ENCODE data around the gene HOXD11.

Gene HOXD11

DNA sequence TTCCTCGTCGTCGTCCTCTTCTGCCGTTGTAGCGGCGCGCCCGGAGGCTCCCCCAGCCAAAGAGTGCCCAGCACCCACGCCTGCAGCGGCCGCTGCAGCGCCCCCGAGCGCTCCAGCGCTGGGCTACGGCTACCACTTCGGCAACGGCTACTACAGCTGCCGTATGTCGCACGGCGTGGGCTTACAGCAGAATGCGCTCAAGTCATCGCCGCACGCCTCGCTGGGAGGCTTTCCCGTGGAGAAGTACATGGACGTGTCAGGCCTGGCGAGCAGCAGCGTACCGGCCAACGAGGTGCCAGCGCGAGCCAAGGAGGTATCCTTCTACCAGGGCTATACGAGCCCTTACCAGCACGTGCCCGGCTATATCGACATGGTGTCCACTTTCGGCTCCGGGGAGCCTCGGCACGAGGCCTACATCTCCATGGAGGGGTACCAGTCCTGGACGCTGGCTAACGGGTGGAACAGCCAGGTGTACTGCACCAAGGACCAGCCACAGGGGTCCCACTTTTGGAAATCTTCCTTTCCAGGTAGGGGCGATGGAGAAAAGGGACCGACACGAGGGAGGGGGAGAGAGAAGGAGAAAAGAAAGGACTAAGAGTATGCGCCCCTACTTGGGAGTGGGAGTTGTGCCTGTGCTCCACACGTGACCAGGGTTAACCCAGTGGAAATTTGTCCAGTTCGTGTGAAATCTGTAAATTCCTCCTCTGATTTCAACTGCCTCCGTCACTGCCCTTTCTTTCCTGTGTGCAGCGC, 13.8 kb upstream of the HOXD11 start:
- Histone ChIP-seq H3K27me3 (ENCODE audit: insufficient read depth, low read length) (peaks cover 97% of the 10 kb centered on the region), H3K9me3 (ENCODE audit: low read length) (peaks cover 2% of the 10 kb centered on the region), H3K4me3 (ENCODE audit: low read length) (peak overlapping the region; percentile 22), H3K4me1 (ENCODE audit: insufficient read depth, low read length) (peaks cover 3% of the 10 kb centered on the region), H3K36me3 (ENCODE audit: insufficient read depth, low read length) (no peaks in the 10 kb centered on the region), H2AFZ (ENCODE audit: low read depth, low read length) (peak overlapping the region; percentile 55)

GRCh38 chr2:176093898-176094249, 13.2 kb upstream of the HOXD11 start:
- H3K4me1 ChIP-seq (ENCODE audit: insufficient read depth, low read length): peaks cover 3% of the 10 kb centered on the region
- H3K36me3 ChIP-seq (ENCODE audit: insufficient read depth, low read length): no peaks in the 10 kb centered on the region
- H3K9me3 ChIP-seq (ENCODE audit: low read length): peaks cover 2% of the 10 kb centered on the region
- peaks cover 97% of the 10 kb centered on the region for H3K27me3 ChIP-seq (ENCODE audit: insufficient read depth, low read length)
- no peak overlapping the region for H2AFZ ChIP-seq (ENCODE audit: low read depth, low read length)
- H3K4me3 ChIP-seq (ENCODE audit: low read length): no peak overlapping the region

DNA sequence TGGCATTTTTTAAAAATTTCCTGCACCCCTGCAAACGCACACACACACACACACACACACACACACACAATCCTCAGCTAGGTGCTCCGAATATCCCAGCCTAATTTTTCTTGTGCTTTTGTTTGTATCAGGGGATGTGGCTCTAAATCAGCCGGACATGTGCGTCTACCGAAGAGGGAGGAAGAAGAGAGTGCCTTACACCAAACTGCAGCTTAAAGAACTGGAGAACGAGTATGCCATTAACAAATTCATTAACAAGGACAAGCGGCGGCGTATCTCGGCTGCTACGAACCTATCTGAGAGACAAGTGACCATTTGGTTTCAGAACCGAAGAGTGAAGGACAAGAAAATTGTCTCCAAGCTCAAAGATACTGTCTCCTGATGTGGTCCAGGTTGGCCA, 12.7 kb upstream of the HOXD11 start:
- H3K27me3 ChIP-seq (ENCODE audit: insufficient read depth, low read length): peaks cover 97% of the 10 kb centered on the region
- H3K4me1 ChIP-seq (ENCODE audit: insufficient read depth, low read length): peaks cover 3% of the 10 kb centered on the region
- H3K9me3 ChIP-seq (ENCODE audit: low read length): peaks cover 2% of the 10 kb centered on the region
- no peak overlapping the region for H3K4me3 ChIP-seq (ENCODE audit: low read length)
- H2AFZ ChIP-seq (ENCODE audit: low read depth, low read length): no peak overlapping the region
- no peaks in the 10 kb centered on the region for H3K36me3 ChIP-seq (ENCODE audit: insufficient read depth, low read length)

DNA sequence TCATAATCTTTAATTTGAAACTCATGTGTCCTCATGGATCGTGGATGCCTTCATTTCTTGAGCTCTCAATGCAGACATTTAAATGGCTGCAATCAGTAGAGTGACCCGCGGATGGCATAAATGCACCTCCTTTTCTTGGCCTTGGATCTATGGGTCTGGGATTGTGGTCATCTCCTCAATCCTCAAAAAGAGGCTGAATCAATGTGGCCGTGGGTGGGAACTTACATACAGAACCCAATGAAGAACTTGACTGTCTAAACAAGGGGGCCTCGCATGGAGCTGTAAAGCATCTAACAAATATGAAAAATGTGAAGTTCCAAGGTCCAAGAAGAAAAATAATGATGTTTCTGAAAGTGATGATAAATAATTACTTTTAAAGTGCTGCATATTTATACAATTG, 11.7 kb upstream of the HOXD11 start:
- H3K9me3 ChIP-seq (ENCODE audit: low read length): peaks cover 2% of the 10 kb centered on the region
- peaks cover 97% of the 10 kb centered on the region for H3K27me3 ChIP-seq (ENCODE audit: insufficient read depth, low read length)
- no peak overlapping the region for H2AFZ ChIP-seq (ENCODE audit: low read depth, low read length)
- no peaks in the 10 kb centered on the region for H3K36me3 ChIP-seq (ENCODE audit: insufficient read depth, low read length)
- H3K4me1 ChIP-seq (ENCODE audit: insufficient read depth, low read length): peaks cover 3% of the 10 kb centered on the region
- no peak overlapping the region for H3K4me3 ChIP-seq (ENCODE audit: low read length)

DNA sequence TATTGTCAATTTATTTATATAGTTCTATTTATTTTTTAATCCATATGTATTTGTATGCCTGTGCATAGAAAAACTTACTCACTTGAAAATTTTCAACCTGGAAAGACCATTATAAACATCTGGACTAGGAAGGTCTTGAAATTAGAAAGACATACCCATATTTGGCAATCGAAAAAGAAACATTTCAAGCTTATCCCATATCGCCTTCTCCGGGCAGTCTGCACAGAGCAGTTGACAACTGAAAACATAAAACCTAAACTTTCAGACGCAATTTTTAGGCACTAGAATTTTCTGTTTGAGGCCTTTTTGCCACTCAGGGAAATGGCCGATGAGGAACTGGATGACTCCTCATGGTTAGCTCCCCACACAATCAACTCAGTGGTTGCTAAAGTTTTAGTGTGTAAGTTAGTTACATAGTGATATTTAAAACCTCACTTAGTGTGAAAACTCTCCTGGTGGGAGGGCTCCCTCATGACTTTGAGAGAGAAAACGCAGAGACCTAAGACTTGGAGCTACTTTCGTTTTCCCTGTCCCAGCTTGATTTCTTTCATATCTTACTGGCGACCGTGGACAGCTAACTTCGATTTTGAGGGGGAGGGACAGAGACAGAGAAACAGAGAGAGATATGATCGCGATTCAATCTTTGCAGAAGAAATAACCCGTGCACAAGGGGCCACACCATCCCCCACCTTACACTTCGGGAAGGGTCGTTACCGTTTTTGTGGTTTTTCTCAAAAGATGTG, 10.7 kb upstream of the HOXD11 start:
- Histone ChIP-seq H2AFZ (ENCODE audit: low read depth, low read length) (no peak overlapping the region), H3K36me3 (ENCODE audit: insufficient read depth, low read length) (no peaks in the 10 kb centered on the region), H3K4me3 (ENCODE audit: low read length) (no peak overlapping the region), H3K4me1 (ENCODE audit: insufficient read depth, low read length) (peaks cover 3% of the 10 kb centered on the region), H3K27me3 (ENCODE audit: insufficient read depth, low read length) (peaks cover 97% of the 10 kb centered on the region), H3K9me3 (ENCODE audit: low read length) (peaks cover under 1% of the 10 kb centered on the region)

DNA sequence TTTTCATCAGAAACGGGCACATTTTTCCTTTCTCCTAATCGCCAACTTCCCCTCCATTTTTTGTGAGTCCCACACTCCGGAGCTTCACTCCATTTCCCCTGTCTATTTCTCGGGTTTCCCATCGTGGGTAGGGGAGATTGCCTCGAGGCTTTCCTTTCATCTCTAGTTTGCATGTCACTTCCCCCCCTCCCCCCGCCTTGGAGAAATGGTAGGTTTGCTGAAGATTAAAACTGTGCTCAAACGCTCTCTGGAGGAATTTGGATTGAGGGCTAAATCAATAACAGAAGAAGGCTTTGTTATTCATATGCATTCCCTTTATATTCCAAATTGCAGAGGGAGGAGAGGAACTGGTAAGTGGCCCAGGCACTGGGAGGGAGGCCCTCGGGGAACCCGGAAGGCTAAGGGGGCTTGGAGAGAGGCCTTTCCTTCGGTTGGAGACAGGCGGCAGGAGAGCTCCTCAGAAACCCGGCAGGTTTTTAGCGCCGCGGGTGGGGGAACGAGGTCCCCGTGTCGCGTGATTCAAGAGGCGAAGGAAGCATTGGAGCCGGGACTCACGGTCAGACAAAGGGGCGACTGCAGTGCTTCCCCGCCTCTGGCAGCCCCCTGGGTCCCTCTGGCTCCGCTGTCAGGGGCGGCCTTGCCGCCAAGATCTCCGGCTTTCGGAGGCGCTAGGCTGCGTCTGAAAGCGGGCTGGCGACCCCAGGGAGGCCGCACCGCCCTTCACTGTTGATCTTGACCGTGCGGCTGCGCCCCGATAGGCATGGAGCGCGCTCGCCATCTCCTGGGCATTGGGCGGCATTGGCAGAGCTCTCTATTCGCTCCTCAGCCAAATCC, 9.9 kb upstream of the HOXD11 start:
- H3K27me3 ChIP-seq (ENCODE audit: insufficient read depth, low read length): peaks cover 97% of the 10 kb centered on the region
- H3K9me3 ChIP-seq (ENCODE audit: low read length): no peaks in the 10 kb centered on the region
- peak overlapping the region; percentile 43 for H2AFZ ChIP-seq (ENCODE audit: low read depth, low read length)
- H3K4me1 ChIP-seq (ENCODE audit: insufficient read depth, low read length): peaks cover 3% of the 10 kb centered on the region
- peak overlapping the region; percentile 32 for H3K4me3 ChIP-seq (ENCODE audit: low read length)
- no peaks in the 10 kb centered on the region for H3K36me3 ChIP-seq (ENCODE audit: insufficient read depth, low read length)

DNA sequence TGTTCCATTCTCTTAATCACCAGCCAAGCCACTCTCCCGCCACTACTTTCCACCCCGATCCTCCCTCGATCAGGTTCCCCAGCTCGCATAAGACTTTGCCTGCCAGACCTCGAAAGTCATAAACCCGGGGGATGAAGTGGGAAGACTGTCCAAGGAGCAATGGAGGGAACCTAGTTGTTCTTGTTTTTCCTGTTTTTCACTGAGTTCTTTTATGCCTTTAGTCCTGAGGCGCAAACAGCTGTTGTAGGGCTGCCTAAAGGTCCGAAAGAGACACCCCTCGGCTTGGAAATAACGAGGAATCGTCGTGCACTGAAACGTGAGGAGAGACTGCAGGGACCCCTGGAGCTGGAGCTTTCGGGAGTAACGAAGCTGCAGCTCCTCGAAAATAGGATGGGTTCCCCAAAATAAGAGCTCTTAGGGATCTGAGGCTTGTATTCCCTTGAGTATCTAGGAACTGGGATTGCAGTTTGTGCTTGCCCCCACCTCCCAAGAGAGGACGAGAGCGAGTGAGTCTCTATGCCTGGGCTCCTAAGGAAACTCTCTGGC, 9.2 kb upstream of the HOXD11 start:
- no peak overlapping the region for H3K4me3 ChIP-seq (ENCODE audit: low read length)
- H3K9me3 ChIP-seq (ENCODE audit: low read length): no peaks in the 10 kb centered on the region
- H3K4me1 ChIP-seq (ENCODE audit: insufficient read depth, low read length): peaks cover 3% of the 10 kb centered on the region
- no peak overlapping the region for H2AFZ ChIP-seq (ENCODE audit: low read depth, low read length)
- peaks cover 99% of the 10 kb centered on the region for H3K27me3 ChIP-seq (ENCODE audit: insufficient read depth, low read length)
- no peaks in the 10 kb centered on the region for H3K36me3 ChIP-seq (ENCODE audit: insufficient read depth, low read length)

DNA sequence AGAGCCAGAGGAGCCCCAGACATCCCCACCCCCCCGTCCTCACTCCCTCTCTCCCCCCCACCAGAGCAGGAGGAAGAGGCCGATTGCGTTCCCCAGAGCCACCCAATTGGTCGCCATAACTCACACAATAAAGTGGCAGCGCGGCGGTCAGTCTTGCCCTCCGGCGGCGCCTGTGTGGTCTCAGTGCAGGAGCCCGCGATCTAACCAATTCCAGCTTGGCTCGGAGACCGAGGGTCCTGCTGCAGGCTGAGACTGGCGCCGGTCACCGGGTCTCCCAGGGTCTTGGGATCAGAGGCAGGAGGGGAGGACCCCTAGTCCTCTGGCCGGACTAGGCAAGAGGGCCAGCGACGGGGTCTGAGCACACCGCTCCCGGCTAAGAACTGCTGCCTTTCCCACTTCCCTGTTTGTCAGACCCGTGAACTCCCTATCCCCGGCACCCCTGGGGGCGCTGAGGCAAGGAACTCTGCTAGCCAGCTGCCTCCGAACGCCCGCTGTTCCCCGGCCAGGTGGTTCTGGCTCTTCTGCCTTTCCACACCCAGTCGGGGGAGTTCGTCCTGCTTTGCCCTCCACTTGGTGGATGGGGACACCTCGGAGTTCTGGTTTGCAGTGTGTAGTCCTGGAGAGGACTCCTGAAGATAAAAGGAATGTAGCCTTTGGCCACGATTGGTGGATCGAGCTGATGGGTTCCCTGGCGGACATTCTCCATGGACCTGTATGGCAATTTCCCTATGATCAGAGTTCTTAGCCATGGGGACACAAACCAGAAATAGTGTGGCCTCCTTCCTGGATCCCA, 8.5 kb upstream of the HOXD11 start:
- Histone ChIP-seq H3K4me3 (ENCODE audit: low read length) (no peak overlapping the region), H3K9me3 (ENCODE audit: low read length) (no peaks in the 10 kb centered on the region), H3K36me3 (ENCODE audit: insufficient read depth, low read length) (no peaks in the 10 kb centered on the region), H3K27me3 (ENCODE audit: insufficient read depth, low read length) (peaks cover 100% of the 10 kb centered on the region), H3K4me1 (ENCODE audit: insufficient read depth, low read length) (peaks cover 3% of the 10 kb centered on the region), H2AFZ (ENCODE audit: low read depth, low read length) (no peak overlapping the region)

- H3K4me3 ChIP-seq (ENCODE audit: low read length): no peak overlapping the region
- H3K9me3 ChIP-seq (ENCODE audit: low read length): no peaks in the 10 kb centered on the region
- H3K36me3 ChIP-seq (ENCODE audit: insufficient read depth, low read length): no peaks in the 10 kb centered on the region
- H3K4me1 ChIP-seq (ENCODE audit: insufficient read depth, low read length): peaks cover 3% of the 10 kb centered on the region
- H2AFZ ChIP-seq (ENCODE audit: low read depth, low read length): no peak overlapping the region
- H3K27me3 ChIP-seq (ENCODE audit: insufficient read depth, low read length): peaks cover 100% of the 10 kb centered on the region
Measured at GRCh38 chr2:176099159-176099727, 7.8 kb upstream of the HOXD11 start.

DNA sequence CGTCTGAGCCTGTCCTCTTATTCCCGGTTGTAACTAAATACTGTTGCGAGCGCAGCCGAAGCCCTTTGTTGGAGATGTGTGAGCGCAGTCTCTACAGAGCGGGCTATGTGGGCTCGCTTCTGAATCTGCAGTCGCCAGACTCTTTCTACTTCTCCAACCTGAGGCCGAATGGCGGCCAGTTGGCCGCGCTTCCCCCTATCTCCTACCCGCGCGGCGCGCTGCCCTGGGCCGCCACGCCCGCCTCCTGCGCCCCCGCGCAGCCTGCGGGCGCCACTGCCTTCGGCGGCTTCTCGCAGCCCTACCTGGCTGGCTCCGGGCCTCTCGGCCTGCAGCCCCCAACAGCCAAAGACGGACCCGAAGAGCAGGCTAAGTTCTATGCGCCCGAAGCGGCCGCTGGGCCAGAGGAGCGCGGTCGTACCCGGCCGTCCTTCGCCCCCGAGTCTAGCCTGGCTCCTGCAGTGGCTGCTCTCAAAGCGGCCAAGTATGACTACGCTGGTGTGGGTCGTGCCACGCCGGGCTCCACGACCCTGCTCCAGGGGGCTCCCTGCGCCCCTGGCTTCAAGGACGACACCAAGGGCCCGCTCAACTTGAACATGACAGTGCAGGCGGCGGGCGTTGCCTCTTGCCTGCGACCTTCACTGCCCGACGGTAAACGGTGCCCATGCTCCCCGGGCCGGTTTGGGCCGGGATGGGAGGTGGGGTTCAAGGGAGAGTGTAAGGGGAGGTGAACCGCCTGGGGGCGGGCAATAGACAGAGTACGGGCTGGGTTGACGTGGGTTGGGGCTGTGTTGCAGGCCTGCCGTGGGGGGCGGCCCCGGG, 7.1 kb upstream of the HOXD11 start, which contains the start of gene HOXD12:
TSS of gene HOXD12 (plus strand) at position 68 of the 819 bp plus-strand sequence. CDS start at position 75, 7 bp downstream.
- no peak within 1 kb of the TSS for H3K4me3 ChIP-seq (ENCODE audit: low read length)

GRCh38 chr2:176100547-176101140, 6.4 kb upstream of the HOXD11 start:
- Histone ChIP-seq H3K9me3 (ENCODE audit: low read length) (no peaks in the 10 kb centered on the region), H3K36me3 (ENCODE audit: insufficient read depth, low read length) (no peaks in the 10 kb centered on the region), H3K27me3 (ENCODE audit: insufficient read depth, low read length) (peaks cover 100% of the 10 kb centered on the region), H3K4me1 (ENCODE audit: insufficient read depth, low read length) (peaks cover 3% of the 10 kb centered on the region), H3K4me3 (ENCODE audit: low read length) (no peak overlapping the region), H2AFZ (ENCODE audit: low read depth, low read length) (no peak overlapping the region)

More for the DNA sequence above, 7.1 kb upstream of the HOXD11 start, which contains the start of gene HOXD12:
- H3K9me3 ChIP-seq (ENCODE audit: low read length): no peaks in the 10 kb centered on the region
- H2AFZ ChIP-seq (ENCODE audit: low read depth, low read length): no peak within 1 kb of the TSS
- H3K4me1 ChIP-seq (ENCODE audit: insufficient read depth, low read length): peaks cover 3% of the 10 kb centered on the region
- H3K36me3 ChIP-seq (ENCODE audit: insufficient read depth, low read length): no peaks in the 10 kb centered on the region
- H3K27me3 ChIP-seq (ENCODE audit: insufficient read depth, low read length): peaks cover 100% of the 10 kb centered on the region
